HG03095 (cell line): ENCODE measurements around the gene CD38.

ENCODE experiments used
- ATAC-seq: cut with Tn5 transposase; IDR thresholded peaks from one replicate; pipeline ENCODE4 v1.9.1; 2021; ENCODE audit warnings: moderate library complexity; ENCODE audit not compliant: unreplicated experiment

The CD38 gene

GRCh38 chr4:15894921-15895916, 117.1 kb downstream of the CD38 start:
- ATAC-seq: no peak

DNA sequence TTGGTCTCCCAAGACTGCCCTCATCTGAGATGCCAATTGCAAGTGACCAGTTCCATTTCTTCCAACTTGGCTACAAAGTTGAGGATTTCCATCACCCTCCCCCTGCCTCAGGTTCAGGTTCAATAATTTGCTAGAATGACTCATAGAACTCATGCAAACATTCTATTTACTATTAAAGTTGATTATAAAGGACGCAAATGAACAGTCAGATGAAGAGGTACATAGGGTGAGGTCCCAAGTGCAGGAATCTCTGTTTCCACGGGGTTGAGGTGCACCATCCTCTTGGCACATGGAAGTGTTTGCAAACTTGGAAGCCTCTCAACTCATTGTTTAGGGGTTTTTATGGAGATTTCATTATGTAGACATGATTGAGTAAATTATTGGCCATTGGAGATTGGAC, 119.4 kb downstream of the CD38 start:
- ATAC-seq: no peak

DNA sequence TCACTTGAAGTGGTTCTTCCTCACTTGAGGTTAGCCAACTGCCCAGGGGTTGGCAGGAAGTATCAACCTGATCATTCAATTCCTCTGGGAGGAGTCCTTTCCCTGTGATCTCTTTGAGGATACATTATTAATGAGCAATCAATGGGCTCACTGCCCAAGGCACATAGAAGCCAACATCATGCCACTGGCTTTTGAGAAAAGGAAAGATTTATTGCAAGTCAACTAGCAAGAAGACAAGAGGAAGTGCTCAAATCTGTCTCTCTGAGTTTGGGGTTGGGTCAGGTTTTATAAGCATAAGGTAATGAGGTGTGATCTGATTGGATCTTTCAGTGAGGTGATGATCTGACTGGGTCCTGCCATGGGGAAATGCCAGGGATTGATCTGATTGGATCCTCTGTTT, 120.8 kb downstream of the CD38 start:
- ATAC-seq: no peak

GRCh38 chr4:15899511-15899910, 121.4 kb downstream of the CD38 start:
- no peak for ATAC-seq

- no peak for ATAC-seq
Measured at GRCh38 chr4:15901007-15901406, 122.9 kb downstream of the CD38 start.

DNA sequence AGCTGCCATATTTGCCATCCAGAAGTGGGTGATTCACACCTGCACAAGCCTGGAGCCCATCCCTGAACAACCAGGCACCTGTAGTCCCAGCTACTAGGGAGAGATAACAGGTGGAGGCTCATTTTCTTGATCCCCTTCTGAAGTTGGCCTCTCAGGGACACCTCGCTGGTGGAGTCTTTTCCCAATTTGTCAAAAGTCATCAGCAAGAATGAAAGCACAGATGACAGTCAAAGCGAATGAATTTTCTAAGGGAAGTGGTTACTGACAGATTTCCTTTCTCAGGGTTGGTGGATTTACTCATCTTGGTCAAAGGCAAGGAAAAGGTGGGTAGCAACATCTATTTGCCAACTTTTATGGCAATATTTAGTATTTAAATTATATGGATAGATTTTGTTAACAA, 123.9 kb downstream of the CD38 start:
- no peak for ATAC-seq

DNA sequence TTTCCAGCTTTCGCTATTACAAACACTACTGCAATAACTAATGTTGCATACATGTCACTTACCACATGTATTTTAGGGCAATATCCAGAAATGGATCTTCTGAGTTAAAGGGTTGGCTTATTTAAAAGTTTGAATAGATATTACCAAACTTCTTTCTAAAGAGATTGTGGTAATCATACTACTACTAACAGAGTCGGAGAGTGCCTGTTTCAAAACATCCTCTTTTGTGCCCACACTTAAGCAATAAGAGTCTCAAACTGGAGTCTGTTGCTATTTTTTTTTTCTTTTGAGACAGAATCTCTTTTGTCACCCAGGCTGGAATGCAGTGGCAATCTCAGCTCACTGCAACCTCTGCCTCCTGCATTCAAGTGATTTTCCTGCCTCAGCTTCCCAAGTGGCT, 124.6 kb downstream of the CD38 start:
- ATAC-seq: no peak
